ENCODE results near the gene CNTN5. TPM values are rescaled to one million over a fixed set of nuclear protein-coding genes. Genes with fewer than 3 reads are reported as not detected.
A peak's percentile ranks its signal among the peaks of the same experiment; 100 is the strongest.

CNTN5 gene
- total RNA-seq, 1 donor from 2014 or later: 0.15 TPM

GRCh38 chr11:100397401-100397800, 1376.7 kb downstream of the CNTN5 start:
- no peak overlapping the region for H3K27ac Mint-ChIP-seq (ENCODE audit: unreplicated experiment)
- no peak for TF ChIP-seq CTCF (IDR thresholded peaks at IDR 0.05; ENCODE audit: unreplicated experiment)
- H3K27me3 Mint-ChIP-seq (ENCODE audit: unreplicated experiment): no peaks in the 10 kb centered on the region
- no peak for DNase-seq (ENCODE audit: low spot score)
- H3K36me3 Mint-ChIP-seq (ENCODE audit: low read depth, unreplicated experiment): no peaks in the 10 kb centered on the region
- no peak overlapping the region for H3K4me3 Mint-ChIP-seq (ENCODE audit: unreplicated experiment)
- no peaks in the 10 kb centered on the region for H3K9me3 Mint-ChIP-seq (ENCODE audit: unreplicated experiment)
- H3K4me1 Mint-ChIP-seq (ENCODE audit: unreplicated experiment): no peaks in the 10 kb centered on the region

DNA sequence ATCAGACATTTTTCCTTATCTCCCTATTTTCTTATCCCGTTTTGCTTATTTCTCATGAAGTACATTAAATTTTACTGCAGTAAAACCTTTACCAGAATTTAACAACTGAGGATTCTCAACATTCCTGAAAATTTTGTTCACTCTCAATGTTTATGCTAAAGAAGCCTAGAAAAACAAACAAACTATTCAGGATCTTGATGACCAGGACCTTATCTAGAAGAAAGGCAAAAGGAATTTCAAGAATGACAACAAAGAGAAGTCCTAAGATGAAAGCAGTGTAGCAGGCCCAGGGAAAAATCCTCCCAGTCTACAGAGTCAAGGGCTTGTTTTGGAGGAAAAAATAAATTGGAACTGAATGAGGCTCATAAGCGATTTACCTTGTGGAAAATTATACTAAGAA, 1383.1 kb downstream of the CNTN5 start:
- no peak for TF ChIP-seq CTCF (IDR thresholded peaks at IDR 0.05; ENCODE audit: unreplicated experiment)
- Mint-ChIP-seq H3K4me3 (ENCODE audit: unreplicated experiment) (no peak overlapping the region), H3K27ac (ENCODE audit: unreplicated experiment) (peak overlapping the region; percentile 48), H3K9me3 (ENCODE audit: unreplicated experiment) (no peaks in the 10 kb centered on the region), H3K4me1 (ENCODE audit: unreplicated experiment) (peaks cover 2% of the 10 kb centered on the region), H3K27me3 (ENCODE audit: unreplicated experiment) (no peaks in the 10 kb centered on the region), H3K36me3 (ENCODE audit: low read depth, unreplicated experiment) (peaks cover 3% of the 10 kb centered on the region)
- DNase-seq (ENCODE audit: low spot score): no peak

DNA sequence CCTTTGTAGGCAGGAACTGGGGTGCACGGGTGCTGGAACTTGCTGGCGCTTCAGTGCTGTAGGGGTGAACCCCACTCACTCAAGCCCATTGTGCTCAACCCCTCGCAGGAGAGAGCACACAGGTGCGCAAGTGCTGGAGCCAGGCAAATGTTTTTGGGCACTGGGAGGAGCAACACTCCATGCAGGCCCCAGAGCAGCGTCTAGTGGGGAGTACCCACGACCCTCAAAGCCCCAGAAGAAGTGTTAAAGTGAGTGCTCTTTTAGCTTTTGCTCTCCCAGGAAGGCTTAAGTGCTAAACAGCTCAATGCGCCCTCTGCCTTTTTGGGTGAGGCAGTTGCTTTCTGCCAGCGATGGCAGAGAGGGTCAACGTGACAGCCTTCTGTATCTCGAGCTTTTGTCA, 1384.2 kb downstream of the CNTN5 start:
- TF ChIP-seq CTCF (IDR thresholded peaks at IDR 0.05; ENCODE audit: unreplicated experiment): no peak
- no peaks in the 10 kb centered on the region for H3K27me3 Mint-ChIP-seq (ENCODE audit: unreplicated experiment)
- peaks cover 3% of the 10 kb centered on the region for H3K36me3 Mint-ChIP-seq (ENCODE audit: low read depth, unreplicated experiment)
- no peaks in the 10 kb centered on the region for H3K9me3 Mint-ChIP-seq (ENCODE audit: unreplicated experiment)
- H3K27ac Mint-ChIP-seq (ENCODE audit: unreplicated experiment): no peak overlapping the region
- no peak overlapping the region for H3K4me3 Mint-ChIP-seq (ENCODE audit: unreplicated experiment)
- no peak for DNase-seq (ENCODE audit: low spot score)
- H3K4me1 Mint-ChIP-seq (ENCODE audit: unreplicated experiment): peaks cover 2% of the 10 kb centered on the region

Data from endothelial cell (in vitro differentiated cells).